NT2/D1 (cell line): ENCODE measurements around the gene TSPAN10.
"Not testable (repeated sequence)": the region's sequence is repeated elsewhere in the genome, so short reads cannot be mapped to it uniquely, and the experiment has no call there.

Experiments used
- DNase-seq: peaks from one replicate; pipeline ENCODE4 v3.0.0-alpha.2; 2011; ENCODE audit warnings: low read depth, low spot score
- H3K27me3 ChIP-seq: 2 replicates; pipeline ENCODE4 v1.6.0; 2011; ENCODE audit warnings: mild to moderate bottlenecking; ENCODE audit not compliant: insufficient read length, insufficient read depth
- H3K36me3 ChIP-seq: 2 replicates; pipeline ENCODE4 v1.6.1; 2011; ENCODE audit warnings: mild to moderate bottlenecking, low read length, mixed read lengths; ENCODE audit not compliant: insufficient read depth, insufficient read length
- H3K4me1 ChIP-seq: 2 replicates; pipeline ENCODE4 v1.5.1; 2011; ENCODE audit not compliant: insufficient read depth, insufficient read length
- H3K4me3 ChIP-seq: 2 replicates; pipeline ENCODE4 v1.5.1; 2011; ENCODE audit warnings: low read depth; ENCODE audit not compliant: insufficient read length
- H3K9ac ChIP-seq: 2 replicates; pipeline ENCODE4 v1.6.0; 2011; ENCODE audit warnings: low read depth; ENCODE audit not compliant: insufficient read length
- H3K9me3 ChIP-seq: 2 replicates; pipeline ENCODE4 v1.5.1; 2011; ENCODE audit warnings: mild to moderate bottlenecking, low read length; ENCODE audit not compliant: insufficient read depth
- SUZ12 ChIP-seq: IDR thresholded peaks from 2 replicates; pipeline ENCODE4 v1.6.1; 2011; ENCODE audit not compliant: insufficient read length, insufficient read depth; ENCODE audit errors: extremely low read depth
- YY1 ChIP-seq: IDR thresholded peaks from 2 replicates; pipeline ENCODE4 v1.6.1; 2011; ENCODE audit not compliant: insufficient read length, insufficient read depth
- ZNF274 ChIP-seq: IDR thresholded peaks from 2 replicates; pipeline ENCODE4 v1.6.1; 2011; ENCODE audit warnings: mild to moderate bottlenecking, low read depth, low read length

The TSPAN10 gene

GRCh38 chr17:81666342-81667191, 29.6 kb downstream of the TSPAN10 start, which contains the start of the genes CCDC137 and OXLD1:
Gene CCDC137 (plus strand): TSS chr17:81666737. CDS start chr17:81666767, 30 bp downstream.
Gene OXLD1 (minus strand): TSS chr17:81666605. CDS start chr17:81666577, 28 bp downstream.
- Histone ChIP-seq H3K9ac (peak within 1 kb of the TSS; percentile 100), H3K36me3 (peaks cover 59% of the 10 kb centered on the region), H3K4me1 (peaks cover 25% of the 10 kb centered on the region), H3K9me3 (no peaks in the 10 kb centered on the region), H3K4me3 (peak within 1 kb of the TSS; percentile 93), H3K27me3 (no peaks in the 10 kb centered on the region)
- peak; percentile 50 for TF ChIP-seq YY1
- TF ChIP-seq ZNF274: no peak
- DNase-seq: peak; percentile 87

GRCh38 chr17:81667754-81668153, 30.8 kb downstream of the TSPAN10 start:
- no peak for TF ChIP-seq SUZ12
- no peak for TF ChIP-seq YY1
- TF ChIP-seq ZNF274: no peak
- DNase-seq: no peak
- Histone ChIP-seq H3K9me3 (no peaks in the 10 kb centered on the region), H3K4me1 (peaks cover 28% of the 10 kb centered on the region), H3K36me3 (peaks cover 71% of the 10 kb centered on the region), H3K27me3 (no peaks in the 10 kb centered on the region), H3K9ac (peak overlapping the region; percentile 77), H3K4me3 (peak overlapping the region; percentile 24)

DNA sequence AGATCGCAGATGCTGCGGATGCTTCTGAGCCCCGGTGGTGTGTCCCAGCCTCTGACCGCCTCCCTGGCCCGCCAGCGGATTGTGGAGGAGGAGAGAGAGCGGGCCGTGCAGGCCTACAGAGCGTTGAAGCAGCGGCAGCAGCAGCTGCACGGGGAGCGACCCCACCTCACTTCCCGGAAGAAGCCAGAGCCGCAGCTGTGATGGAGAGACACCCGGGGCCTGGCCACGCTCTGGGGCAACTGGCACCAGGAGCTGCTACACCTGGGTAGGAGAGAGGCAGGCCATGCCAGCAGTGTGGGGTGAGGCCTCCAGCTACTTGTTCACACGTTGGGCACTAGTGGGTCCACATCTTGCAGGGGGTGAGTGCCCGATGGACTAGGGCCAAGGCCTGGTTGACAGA, 35.5 kb downstream of the TSPAN10 start:
- Histone ChIP-seq H3K9ac (no peak overlapping the region), H3K4me3 (no peak overlapping the region), H3K27me3 (no peaks in the 10 kb centered on the region), H3K36me3 (peaks cover 84% of the 10 kb centered on the region), H3K4me1 (peaks cover 14% of the 10 kb centered on the region), H3K9me3 (no peaks in the 10 kb centered on the region)
- TF ChIP-seq ZNF274: no peak
- no peak for DNase-seq

DNA sequence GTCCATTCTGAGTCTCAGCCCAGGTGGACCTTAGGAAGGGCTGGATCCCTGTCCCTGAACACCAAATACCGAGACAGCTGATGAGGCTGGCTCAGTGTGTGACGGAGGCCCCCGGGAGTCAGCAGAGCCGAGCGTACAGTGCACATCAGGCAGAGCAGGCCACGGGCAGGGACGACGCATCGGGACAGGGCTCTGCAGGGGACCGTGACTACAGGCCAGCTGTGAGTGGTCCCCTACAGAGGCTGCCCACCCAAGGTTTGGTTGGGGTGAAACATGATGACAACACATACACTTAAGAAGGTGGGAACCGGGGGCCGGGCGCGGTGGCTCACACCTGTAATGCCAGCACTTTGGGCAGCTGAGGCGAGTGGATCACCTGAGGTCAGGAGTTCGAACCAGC, 36.0 kb downstream of the TSPAN10 start:
- H3K27me3 ChIP-seq: no peaks in the 10 kb centered on the region
- H3K4me3 ChIP-seq: no peak overlapping the region
- peaks cover 80% of the 10 kb centered on the region for H3K36me3 ChIP-seq
- TF ChIP-seq ZNF274: no peak
- no peak for TF ChIP-seq SUZ12
- no peak for TF ChIP-seq YY1
- H3K4me1 ChIP-seq: peaks cover 13% of the 10 kb centered on the region
- H3K9ac ChIP-seq: no peak overlapping the region
- no peak for DNase-seq
- H3K9me3 ChIP-seq: no peaks in the 10 kb centered on the region

DNA sequence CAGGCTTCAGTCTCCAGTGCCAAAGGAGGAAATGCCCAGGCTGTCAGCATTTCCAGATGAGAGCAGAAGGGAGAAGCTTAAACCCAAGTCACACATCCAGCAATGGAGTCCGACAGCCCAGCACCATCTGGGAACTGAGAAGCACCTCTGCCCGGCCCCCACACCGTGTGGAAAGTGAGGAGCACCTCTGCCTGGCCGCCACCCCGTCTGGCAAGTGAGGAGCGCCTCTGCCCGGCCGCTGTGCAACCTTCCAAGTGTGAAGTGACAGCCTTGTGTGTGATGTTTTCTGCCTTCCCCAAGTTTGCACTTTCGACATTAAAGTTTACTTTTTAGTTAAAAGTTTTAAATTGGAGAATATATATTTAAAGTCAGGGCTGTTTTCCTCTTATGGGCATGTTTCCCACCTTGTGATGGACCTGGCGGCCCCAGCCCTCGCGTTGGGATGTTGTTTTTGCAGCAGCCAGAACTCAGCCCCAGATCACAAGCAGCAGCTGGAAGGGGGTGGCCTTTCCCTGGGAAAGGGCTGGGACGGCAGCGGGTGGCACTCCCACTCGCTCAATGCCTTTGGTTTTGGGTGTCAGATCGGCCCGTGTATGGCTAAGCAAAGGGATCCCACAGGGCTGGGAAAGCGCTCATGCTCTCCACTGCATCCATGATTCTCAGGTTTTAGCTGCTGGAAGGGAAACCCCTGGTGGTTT, 36.7 kb downstream of the TSPAN10 start:
- Histone ChIP-seq H3K36me3 (peaks cover 72% of the 10 kb centered on the region), H3K27me3 (no peaks in the 10 kb centered on the region), H3K4me1 (peaks cover 8% of the 10 kb centered on the region), H3K9ac (no peak overlapping the region), H3K4me3 (no peak overlapping the region), H3K9me3 (no peaks in the 10 kb centered on the region)
- TF ChIP-seq SUZ12 (no peak), ZNF274 (no peak)
- no peak for DNase-seq

DNA sequence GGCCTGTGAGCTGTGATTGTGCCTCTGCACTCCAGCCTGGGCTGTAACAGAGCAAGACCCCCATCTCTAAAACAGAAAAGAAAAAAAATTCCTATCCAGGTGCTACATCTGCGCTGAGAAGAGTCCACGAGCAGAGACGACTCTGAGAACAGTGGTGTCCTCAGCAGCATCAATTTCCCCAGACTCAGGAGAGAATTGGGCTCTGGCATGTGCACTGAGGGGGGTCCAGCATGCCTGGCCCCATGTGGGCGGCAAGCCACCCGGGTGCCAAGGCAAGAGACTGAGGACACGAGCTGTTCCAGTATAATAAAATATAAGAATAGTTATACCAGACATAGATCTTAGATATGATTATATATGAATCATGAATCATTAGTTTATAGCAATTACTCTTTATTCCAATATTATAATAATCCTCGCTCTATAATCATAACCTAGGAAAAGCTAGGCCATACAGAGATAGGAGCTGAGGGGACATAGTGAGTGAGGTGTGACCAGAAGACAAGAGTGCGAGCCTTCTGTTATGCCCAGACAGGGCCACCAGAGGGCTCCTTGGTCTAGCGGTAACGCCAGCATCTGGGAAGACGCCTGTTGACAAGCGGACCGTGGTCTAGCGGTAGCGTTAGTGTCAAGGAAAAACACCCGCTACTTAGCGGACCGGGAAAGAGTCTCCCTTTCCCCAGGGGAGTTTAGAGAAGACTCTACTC, 38.7 kb downstream of the TSPAN10 start:
- not testable (repeated sequence) for H3K4me3 ChIP-seq, DNase-seq, H3K9me3 ChIP-seq, H3K9ac ChIP-seq, H3K27me3 ChIP-seq, H3K4me1 ChIP-seq
- peaks cover 63% of the 10 kb centered on the region for H3K36me3 ChIP-seq

- Histone ChIP-seq H3K27me3 (no peaks in the 10 kb centered on the region), H3K4me1 (peaks cover 3% of the 10 kb centered on the region), H3K4me3 (no peak overlapping the region), H3K36me3 (peaks cover 63% of the 10 kb centered on the region), H3K9me3 (no peaks in the 10 kb centered on the region), H3K9ac (no peak overlapping the region)
- no peak for TF ChIP-seq YY1
- TF ChIP-seq SUZ12: no peak
- no peak for TF ChIP-seq ZNF274
- DNase-seq: no peak
Observed at GRCh38 chr17:81676906-81677305, 39.9 kb downstream of the TSPAN10 start.
